AG09319 (cell line): ENCODE data around the gene PGLYRP3.

ENCODE experiments used
- DNase-seq: peaks from one replicate; pipeline ENCODE4 v3.0.0-alpha.2; 2010; ENCODE audit warnings: low read depth; ENCODE audit errors: extremely low read depth
- CTCF ChIP-seq: IDR thresholded peaks from 2 replicates; pipeline ENCODE4 v1.5.1; 2011; ENCODE audit warnings: low read depth, mild to moderate bottlenecking, inconsistent platforms, low read length, moderate library complexity

The PGLYRP3 gene

DNA sequence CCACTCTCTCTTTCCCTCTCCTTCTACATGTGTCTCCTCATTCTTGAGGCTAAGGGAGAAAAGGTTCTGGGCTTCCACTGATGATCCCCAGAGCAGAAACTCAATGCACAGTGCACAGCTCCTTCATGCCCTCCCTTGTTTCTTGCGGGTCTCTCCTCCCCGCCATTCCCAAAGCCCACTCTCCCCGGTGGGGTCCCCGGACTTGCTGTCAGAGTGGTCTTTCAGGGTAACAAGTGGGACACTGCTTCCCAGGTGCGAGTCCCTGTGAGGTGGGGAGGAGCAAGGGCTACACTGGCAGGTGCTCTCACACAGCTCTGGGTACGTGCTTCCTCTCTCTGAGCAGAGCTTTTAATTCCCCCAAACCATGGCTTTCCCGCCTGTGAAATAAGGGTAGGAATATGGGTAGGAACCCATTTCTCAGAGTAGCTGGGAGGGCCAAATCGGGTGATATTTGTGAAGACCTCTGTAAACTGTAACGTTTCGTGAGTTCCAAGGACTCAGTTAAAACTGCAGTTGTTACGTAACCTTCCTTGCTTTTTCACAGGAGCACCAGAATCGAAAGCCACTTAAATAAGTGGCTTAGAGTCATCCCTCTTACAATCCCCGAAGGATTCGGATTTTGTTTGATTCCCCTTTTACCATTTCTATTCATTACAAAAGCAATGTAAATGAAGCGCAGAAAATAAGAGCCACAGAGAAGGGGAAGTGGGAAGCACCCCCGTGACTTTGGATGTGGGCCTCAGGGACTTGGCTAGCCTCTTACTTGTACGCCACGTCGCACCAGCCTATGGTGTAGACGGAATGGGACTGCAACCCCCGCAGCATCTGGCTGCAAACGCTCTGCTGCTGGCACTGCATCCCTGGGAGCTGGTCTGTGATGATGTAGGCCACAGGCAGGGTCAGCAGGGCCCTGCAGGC is 6.2 kb downstream of the PGLYRP3 start:
- no peak for DNase-seq
- no peak for TF ChIP-seq CTCF

DNA sequence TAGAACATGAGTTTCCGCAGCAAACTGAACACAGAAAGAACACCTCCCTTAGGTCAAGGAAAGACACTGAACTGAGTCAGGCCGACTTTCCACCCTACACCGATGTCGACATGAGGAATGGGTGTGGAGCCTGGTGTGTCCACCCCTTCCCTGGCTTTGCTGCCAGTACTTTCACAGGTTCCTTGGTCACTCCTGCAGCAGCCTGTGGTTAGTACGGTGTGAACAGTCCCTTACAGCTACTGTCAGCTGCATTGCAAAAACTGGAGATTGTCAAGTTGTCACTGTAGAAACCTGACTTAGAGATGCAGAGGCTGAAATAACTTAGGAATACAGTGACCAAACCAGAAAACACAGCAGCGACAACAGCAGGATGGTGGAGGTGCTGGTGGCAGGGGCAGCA is 7.1 kb downstream of the PGLYRP3 start:
- no peak for DNase-seq
- TF ChIP-seq CTCF: no peak

DNA sequence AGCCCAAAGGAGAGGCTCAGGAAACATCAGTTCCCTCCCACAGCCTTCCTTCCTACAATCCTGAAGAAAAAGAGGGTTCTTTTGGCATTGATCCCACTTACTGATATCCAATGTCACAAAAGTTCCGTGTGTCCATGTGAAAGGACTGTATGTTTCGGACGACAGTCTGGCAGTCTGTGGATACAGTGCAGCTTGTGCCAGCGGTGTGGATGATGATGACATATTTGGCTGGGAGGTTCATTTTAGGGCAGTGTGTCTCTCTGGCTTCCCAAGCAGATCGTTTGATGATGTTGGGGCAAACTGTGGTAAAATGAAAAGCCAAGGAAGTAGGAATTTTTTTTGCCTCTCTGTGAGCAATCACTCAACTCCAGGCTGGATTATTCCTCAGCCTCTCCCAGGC is 10.4 kb downstream of the PGLYRP3 start:
- TF ChIP-seq CTCF: no peak
- no peak for DNase-seq

GRCh38 chr1:153293851-153294250 is 18.9 kb downstream of the PGLYRP3 start:
- no peak for TF ChIP-seq CTCF
- no peak for DNase-seq

GRCh38 chr1:153293480-153293775 is 19.3 kb downstream of the PGLYRP3 start:
- TF ChIP-seq CTCF: no peak
- DNase-seq: no peak

- no peak for DNase-seq
These were observed 19.8 kb downstream of the PGLYRP3 start for GRCh38 chr1:153292740-153293479.

More at GRCh38 chr1:153292740-153293479, 19.8 kb downstream of the PGLYRP3 start:
- no peak for TF ChIP-seq CTCF
